ENCODE measurements around the gene CBX2. TPM values are rescaled to one million over a fixed set of nuclear protein-coding genes. Genes with fewer than 3 reads are reported as not detected.
A peak's percentile ranks its signal among the peaks of the same experiment; 100 is the strongest.

Gene CBX2
- total RNA-seq, 2 experiments from 2014 or later = 16.2 to 16.5 TPM

- H3K9me3 Mint-ChIP-seq (ENCODE audit: insufficient read depth) = no peaks in the 10 kb centered on the region
- CTCF ChIA-PET = interaction anchor here (1.0 to 4.4 kb wide), 9 partner anchors 12 to 133 kb away, joined by 3 to 33 read pairs (median 5); no protein-coding TSS in a partner anchor
- H3K36me3 Mint-ChIP-seq (ENCODE audit: low read depth) = peaks cover 39% of the 10 kb centered on the region
- POLR2A ChIA-PET = interaction anchor here (0.6 to 2.2 kb wide), 6 partner anchors 11 to 43 kb away, joined by 3 to 12 read pairs (median 4); no protein-coding TSS in a partner anchor
- peaks cover 45% of the 10 kb centered on the region for H3K4me1 Mint-ChIP-seq (ENCODE audit: low read depth)
- peak overlapping the region; percentile 99 for H3K27ac Mint-ChIP-seq
- H3K4me3 Mint-ChIP-seq = peak overlapping the region; percentile 97
- DNase-seq (peak; percentile 84), ATAC-seq (peak; percentile 20)
- peaks cover 20% of the 10 kb centered on the region for H3K27me3 Mint-ChIP-seq (ENCODE audit: low read depth)
Observed at GRCh38 chr17:79836972-79837887, 59.3 kb downstream of the CBX2 start.

Other genes starting within 250 kb of the CBX2 start
- not detected for gene RBFOX3, start 167.1 kb upstream of the CBX2 start, total RNA-seq
- gene ENPP7, start 47.2 kb upstream of the CBX2 start, total RNA-seq = under 1 TPM in 1 of 2 experiments, not detected in 1; 0.13 TPM
- gene CBX8, start 18.9 kb downstream of the CBX2 start, total RNA-seq = 1 to 10 TPM; 8.6 to 9.4 TPM
- 10 to 100 TPM; 50.3 to 57.2 TPM for gene CBX4, start 61.3 kb downstream of the CBX2 start, total RNA-seq